Measurements from ENCODE around the gene PRR5L.
A peak's percentile ranks its signal among the peaks of the same experiment; 100 is the strongest.
"Not testable (repeated sequence)": the region's sequence is repeated elsewhere in the genome, so short reads cannot be mapped to it uniquely, and the experiment has no call there.

PRR5L gene

DNA sequence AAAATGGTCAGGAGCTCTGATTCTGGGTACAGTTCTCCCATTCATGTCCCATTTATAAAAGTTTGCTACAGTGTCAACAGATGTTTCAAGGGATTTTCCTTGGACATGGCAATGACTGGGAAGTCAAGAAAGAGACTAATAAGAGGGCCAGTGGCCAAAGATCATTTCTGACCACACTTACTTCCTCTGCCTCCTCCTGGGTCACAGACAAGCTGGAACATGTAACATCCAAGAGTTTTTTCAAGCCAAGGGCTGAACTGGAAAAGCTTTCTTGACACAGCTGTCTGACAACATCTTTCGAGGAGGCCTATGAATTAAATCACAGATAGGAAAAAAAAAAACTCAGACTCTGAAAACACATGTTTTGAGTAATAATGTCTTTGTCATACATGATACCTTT lies 15.6 kb upstream of the PRR5L start:
- DNase-seq, result no peak

DNA sequence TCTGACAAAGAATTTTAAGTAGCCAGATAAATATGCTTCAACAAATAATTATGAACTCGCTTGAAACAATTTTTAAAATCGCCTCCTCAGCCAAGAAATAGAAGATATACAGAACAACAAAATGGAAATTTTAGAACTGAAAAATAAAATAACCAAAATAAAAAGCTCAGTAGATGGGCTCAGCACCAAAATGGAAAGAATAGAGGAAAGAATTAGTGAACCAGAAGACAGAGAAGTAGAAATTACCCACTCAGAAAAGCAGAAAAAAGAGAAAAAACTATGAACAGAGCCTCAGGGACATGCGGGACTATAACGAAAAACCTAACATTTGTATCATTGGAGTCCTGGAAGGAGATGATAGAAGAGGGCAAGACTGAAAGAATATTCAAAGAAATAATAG lies 14.2 kb upstream of the PRR5L start:
- no peak for DNase-seq

DNA sequence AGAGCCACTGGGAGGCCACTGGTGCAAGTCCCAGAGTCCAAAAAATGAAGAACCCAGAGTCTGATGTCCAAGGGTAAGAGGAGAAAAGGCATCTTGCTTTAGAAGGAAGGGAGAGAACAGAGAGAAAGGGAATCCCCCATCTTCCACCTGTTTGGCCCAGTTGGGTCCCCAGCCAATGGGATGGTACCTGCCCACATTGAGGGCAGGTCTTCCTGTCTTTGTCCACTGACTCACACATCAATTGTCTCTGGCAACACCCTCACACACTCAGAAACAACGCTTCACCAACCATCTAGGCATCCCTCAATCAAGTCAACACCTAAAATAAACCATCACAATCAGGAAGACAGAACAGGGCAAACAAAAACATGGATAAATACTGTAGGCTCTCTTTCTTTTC lies 13.2 kb upstream of the PRR5L start:
- DNase-seq, result no peak

DNA sequence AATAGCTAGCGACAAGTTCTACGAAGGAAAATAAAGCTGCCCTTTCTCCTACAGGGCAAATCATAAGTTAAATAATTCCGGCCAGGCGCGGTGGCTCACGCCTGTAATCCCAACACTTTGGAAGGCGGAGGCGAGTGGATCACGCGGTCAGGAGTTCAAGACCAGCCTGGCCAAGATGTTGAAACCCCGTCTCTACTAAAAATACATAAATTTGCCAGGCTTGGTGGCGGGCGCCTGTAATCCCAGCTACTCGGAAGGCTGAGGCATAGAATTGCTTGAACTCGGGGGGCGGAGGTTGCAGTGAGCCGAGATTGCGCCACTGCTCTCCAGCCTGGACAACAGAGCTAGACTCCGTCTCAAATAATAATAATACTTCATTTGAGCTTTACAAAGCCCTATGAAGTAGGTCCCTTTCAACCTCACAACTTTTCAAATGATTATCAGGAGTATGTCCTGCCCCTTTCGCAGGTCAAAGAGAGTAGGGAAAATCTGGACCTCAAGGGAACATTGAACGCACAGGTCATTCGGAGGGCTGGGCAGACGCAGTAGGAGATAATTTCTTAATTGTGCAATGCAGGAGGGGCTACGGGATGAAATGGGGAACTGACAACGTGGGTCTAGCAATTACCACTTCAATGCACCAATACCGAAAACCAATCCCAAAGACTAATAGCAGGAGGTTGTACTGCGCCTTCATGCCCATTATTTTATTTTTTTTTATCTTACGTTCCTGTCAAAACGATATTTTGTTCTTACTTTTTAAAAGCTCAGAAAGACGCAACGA lies 7.5 kb upstream of the PRR5L start:
- DNase-seq, result no peak

DNA sequence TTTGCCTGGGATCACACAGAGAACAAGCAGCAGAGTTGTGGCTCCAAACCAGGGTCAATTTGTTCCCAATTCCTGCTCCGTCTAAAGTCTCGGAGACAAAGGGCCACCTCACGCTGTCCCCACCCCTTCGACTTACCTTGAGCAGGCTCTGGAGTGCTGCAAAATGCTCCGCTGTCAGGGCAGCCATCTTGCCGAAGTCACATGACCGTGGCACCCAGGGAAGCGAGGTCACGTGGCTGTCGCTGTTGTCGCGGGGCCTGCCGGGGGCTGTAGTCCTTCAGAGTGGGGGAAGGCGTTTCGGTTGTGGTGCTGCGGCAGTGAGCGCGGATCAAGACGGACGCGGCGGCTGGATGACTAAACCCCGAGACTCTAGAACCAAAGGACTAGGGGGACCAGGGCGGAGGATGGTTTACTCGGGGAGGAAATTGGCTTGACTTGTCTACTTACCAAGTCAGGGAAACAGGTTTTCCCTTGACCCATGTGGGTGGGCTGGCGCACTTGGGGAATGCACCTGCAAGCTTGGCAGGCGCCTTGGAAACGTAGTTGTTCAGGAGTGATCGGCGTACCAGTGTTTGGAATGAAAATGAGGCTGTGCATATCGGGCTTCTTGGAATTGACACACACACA lies 6.7 kb upstream of the PRR5L start, which contains the start of gene COMMD9:
Gene COMMD9, minus strand, starts transcription at position 199 of the 627 bp plus-strand sequence. Its CDS starts 12 bp downstream, at position 187.
- peak; percentile 91 for DNase-seq

DNA sequence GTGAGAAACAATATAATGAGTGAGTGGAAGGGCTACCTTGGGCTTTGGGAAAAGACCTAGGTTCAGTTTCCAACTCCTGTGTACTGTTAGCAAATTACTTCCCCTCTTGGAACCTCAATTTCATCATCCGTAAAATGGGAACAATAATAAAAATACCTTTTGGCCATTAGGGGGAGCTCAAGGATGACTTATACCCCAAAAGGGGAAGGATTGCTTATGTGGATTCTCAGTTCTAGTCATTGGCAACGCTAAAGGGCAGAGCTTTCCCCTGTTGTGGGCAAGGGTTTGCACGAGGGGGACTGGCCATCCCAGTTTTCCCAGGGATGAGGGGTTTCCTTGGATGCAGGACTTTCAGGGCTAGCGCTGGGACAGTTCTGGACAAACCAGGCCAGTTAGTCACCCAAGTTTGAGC lies 3.8 kb upstream of the PRR5L start:
- DNase-seq, result peak; percentile 32

DNA sequence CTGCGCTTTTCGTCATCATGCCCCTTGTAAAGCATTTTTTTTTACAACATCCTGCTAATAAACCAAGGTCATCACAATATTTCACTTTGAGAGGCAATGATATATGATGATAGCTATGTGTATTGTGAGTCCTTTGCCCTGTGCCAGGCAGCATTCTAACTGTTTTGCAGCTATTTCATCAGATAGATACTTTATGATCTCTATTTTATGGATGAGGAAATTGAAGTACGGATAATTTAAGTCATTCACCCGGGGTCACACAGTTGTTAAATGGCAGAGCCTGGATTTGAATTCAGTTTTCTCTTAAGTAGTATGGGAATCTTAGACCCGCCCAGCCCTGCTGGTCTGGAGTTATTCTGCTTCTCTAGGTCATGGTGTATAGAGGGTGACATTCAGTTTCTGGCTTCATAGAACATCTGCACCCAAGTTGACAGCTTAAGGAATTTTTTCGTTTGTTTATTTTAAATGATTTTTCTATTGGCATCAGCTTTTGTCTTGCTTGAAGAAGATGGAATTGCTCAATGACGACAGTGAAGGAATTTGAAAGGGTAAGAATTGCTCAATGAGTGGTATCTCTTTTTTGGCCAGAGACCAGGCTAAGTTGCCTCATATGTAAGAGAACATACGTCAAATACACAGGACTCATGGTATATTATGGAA lies 926 bp downstream of the PRR5L start:
- DNase-seq, result peak; percentile 78

DNA sequence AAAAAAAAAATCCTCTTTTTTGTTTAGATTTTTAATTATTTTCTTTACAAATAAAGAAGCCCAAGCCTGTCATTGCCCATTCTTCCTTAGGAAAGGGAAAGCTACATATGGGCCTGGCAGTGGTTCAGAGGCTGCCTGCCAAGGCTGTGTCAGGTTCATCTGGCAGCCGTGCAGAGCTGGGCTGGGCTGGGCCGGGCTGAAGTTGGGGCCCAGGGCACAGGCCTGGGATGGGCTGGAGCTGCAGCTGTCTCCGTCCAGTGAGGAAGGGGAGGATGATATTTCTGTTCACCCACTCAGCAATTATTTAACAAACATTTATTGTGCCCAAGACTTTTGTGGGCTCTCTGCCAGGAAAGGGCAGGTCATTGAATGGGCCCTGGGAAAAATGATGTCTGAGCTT lies 4.6 kb downstream of the PRR5L start:
- no peak for DNase-seq

DNA sequence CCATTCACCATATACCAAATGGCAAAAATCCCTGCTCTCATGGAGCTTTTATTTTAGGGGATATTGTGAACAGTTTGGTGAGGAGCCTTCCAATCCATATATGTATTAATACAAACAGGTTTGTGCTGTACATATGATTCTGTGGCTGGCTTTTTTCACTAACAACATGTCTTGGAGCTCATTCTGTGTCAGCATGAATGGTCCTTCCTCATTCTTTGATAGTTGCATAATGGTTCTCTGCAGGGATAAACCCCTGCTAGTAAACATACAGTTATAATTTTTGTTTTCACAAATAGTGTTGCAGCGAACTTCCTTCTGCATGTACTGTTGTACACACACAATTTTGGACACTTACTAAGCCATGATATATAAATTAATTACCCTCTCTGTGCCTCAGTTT lies 8.3 kb downstream of the PRR5L start:
- no peak for DNase-seq

DNA sequence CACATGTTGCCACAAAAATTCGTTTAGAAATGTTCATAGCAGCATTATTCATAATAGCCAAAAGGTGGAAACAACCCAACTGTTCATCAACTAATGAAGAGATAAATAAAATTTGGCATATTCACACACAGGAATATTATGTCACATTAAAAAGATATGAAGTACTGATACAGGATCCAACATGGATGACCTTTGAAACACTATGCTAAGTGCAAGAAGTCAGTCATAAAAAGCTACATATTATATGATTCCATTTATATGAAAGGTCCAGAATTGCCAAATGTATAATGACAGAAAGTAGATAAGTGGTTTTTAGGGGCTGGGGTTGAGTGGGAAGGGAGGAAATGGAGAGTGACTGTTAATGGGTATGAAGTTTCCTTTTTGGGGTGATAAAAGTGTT lies 9.0 kb downstream of the PRR5L start:
- no peak for DNase-seq

DNA sequence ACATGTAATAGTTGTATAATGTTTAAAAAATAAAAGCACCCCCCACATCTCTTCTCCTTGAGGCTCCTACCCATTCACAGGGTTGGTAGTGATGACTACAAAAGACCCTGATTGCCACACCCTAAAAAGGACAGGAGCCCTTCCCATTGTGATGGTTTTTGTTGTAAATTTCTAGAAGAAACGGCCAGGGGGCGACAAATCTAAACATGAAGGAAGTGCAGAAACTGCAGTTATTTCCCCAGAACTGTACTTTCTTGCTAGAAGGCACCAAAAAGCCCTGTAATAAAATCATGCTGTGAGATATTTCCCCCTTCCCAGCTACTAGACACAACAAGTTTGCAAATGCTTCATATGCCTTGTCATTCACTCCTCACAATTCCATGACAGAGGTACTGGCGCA lies 10.8 kb downstream of the PRR5L start:
- DNase-seq, result peak; percentile 58

DNA sequence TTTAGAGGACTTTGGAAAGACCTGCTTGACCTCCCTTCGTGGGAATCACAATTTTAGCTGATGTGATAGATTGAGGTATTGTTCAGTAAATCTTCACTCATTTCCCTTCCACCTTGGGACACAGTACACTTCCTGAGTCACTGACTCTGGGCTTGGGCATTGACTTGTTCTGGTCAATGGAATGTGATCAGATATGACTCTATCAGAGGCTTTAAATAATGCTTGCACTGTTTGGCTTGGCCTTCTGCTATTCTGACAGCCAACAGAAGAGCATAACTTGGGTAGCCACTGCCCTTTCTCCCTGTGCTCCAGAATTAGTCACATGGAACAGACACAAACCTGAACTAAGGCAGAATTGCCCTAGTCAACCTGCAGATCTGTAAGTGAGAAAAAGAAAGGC lies 12.5 kb downstream of the PRR5L start:
- no peak for DNase-seq

DNA sequence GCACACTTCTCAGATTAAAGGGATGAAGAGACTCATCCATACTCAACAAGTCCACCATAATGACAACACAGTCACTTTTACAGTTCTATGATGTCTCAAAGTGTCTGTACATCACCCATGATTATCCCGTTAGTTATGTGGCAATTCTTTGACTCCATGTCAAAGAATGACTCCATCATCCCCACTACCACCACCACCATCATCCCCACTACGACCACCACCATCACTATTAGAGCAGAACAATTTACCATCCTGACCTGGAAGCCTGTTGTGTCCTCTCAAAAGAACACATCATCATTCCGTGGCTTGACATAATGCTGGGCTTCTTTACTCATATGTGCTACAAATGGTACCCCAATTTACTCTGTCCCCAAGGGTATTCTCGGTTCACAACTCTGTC lies 13.7 kb downstream of the PRR5L start:
- DNase-seq, result no peak

DNA sequence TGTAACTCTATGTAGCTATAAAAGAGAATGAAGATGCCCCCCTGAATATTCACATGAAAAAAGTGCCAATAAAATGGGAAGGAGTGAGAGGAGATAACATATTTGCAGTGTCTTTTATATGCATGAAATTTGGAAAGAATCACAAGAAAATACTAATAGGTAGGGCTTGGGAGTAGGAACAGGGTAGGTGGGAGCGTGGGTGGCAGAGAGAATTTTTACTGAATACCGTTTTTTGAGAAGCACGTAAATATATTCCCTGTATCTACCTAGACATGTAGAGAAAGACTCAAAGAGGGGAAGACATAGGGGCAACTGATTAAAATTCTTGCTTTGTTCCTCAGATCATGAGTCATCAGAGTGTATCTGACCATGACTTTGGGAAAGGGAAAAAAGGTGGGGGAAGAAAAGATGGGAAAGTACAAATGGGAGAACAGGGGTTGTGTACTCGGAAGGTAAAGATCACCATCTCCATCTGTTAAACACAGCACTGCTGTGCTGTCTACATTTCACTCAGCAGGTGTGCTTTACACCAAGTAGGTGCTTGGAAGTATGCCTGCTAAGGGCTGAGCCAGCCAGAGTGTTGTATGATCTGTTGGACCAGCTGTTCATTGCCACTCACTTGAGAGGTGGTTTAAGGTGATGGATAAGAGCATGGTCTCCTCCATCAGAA lies 16.0 kb downstream of the PRR5L start:
- DNase-seq, result peak; percentile 17

DNA sequence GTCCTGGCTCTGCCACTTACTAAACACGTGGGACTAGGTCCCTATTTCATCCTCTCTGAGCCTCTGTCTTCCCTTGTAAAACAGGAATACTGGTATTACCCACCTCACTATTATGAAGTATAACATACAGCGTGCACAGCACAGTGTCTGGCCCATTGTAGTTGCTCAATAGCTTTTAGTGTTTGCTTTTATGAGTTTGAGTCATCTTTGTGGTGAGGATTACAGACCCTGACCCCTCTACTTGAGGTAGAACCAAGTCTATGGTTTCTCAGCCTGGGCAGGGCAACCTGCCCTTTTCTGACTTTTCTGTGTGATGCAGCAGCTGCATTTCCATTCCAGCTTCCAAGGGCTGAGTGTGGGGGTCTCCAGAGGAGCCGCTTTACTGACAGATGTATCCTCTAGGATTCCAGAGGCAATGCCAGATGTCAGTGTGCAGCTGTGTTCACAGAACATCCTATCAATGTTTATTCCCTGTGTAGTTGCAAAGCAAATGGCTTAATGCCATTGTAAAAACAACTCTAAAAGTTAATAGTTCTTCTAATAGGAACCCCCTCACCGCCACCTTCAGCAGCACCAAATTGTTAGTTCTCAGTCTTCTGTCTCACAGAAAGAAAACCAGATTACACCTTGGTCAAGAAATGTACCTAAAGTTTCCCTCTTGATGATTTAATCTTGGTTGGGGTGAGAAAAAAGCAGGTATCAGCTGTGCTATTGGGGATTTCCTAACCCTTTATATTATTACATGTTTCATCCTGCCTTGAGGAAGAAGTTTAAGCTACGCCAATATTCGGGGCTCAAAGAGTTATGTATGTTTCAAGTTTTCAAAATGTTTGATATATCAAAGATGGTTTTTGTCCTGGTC lies 16.8 kb downstream of the PRR5L start:
- DNase-seq, result peak; percentile 62

DNA sequence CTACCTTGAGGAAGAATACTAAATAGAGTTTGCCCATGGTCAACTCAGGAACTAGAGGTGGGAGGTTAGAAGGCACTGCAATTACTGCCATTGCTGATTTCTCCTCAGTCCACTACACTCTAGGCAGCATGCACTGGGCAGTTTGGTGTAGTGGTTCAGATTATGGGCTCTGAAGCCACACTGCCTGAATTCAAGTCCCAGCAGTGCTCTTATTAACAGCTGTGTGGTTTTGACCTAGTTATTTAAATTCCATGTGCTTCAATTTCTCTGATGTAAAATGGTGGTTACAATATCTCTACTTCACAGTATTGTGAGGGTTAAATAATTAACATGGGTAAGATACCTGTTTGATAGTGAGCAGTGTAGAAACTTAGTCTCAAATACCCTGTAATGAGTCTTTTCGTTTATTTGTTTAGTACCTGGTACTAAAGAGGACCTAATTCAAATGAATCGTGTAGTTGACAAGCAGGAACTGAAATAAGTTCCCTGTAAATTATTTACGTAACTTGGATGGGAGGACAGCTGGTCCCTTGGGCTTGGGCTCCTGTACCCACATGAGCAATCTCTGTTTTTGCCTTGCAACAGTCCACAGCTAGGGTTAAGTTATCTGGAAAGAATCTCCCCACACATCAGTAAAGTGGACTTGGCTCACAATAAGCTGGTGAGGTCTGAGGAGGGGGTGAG lies 17.8 kb downstream of the PRR5L start:
- DNase-seq, result no peak

DNA sequence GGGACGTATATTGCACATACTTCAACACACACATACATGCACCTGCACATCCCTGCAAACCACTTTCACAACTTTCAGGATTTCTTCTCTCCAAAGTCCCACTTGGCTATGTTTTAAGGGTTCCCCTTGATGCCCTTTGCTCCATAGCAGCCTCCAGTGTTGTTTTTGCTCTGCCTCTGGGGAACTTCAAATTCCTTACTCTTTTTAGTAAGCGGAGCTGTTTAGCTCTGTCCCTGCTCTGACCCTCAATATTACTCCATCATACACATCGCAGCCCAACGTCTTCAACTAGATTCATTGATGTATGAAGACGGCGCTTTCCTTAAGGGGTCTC lies 18.3 kb downstream of the PRR5L start:
- no peak for DNase-seq

DNA sequence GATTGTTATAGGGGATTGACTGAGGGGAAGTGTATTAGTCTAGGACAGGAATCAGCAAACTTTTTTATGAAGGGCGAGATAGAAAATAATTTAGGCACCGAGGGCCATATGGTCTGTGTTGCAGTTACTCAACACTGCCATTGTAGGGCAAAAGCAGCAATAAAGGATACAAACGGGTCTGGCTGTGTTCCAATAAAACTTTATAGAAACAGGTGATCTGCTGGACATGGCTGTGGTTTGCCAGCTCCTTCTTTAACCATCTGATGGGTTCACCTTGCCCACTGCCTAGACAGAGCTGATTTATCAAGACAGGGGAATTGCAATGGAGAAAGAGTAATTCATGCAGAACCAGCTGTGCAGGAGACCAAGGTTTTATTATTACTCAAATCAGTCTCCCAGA lies 20.0 kb downstream of the PRR5L start:
- no peak for DNase-seq

DNA sequence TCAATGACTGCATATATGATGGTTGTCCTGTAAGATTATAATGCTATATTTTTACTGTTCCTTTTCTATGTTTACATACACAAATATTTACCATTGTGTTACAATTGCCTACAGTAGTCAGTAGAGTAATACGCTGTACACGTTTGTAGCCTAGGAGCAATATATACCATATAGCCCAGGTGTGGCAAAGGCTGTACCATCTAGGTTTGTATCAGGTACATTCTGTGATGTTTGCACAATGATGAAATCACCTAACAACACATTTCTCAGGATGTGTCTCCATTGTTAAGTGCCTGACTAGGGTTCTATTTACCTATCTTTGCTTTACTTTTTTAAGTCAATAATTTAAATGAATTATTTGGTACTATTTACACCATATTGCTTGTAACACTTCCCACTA lies 21.9 kb downstream of the PRR5L start:
- DNase-seq, result no peak

DNA sequence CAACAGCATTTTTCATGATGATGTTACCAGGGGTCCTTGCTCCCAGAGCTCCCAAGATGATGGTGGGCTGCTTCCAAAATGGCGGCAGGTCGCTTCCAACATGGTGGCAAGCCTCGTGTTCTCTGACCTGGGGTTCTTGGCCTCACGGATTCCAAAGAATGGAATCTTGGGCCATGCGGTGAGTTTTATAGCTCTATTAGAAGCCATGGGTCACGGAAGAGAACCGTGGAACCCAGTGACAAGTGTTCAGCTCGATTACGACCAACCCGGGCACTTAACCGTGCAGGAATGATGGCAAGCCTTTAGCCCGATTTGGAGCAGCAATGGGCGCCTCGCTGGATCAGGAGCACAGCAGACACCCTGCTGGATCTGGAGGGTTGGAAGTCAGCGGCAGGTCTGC lies 28.9 kb downstream of the PRR5L start:
- not testable (repeated sequence) for DNase-seq

DNA sequence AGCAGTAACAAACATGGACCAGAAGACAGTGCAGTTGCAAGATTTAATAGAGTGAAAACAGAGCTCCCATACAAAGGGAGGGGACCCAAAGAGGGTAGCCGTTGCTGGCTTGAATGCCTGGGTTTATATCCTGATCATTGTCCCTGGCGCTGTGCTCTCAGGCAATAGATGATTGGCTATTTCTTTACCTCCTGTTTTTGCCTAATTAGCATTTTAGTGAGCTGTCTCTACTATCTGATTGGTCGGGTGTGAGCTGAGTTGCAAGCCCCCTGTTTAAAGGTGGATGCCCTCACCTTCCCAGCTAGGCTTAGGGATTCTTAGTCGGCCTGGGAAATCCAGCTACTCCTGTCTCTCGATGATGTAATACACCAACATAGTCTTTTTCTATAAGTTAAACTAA lies 29.3 kb downstream of the PRR5L start:
- not testable (repeated sequence) for DNase-seq
